A673 (cell line): Measurements from ENCODE around the gene SLC7A8.

Experiments
- CTCF ChIP-seq: fragments of 300-800, 200-600 bp; sonication (generic); conservative IDR thresholded peaks from 2 replicates; pipeline ENCODE4 v1.5.1; 2017; ENCODE audit warnings: low read depth, mild to moderate bottlenecking, antibody characterized with exemption, low read length, moderate library complexity, mixed read lengths
- EZH2 ChIP-seq: fragments of 200-600 bp; sonication (generic); IDR thresholded peaks from 2 replicates; pipeline ENCODE4 v1.6.1; 2017; ENCODE audit warnings: borderline replicate concordance, low read depth, mild to moderate bottlenecking, mixed read lengths, antibody characterized with exemption, low read length; ENCODE audit not compliant: poor library complexity, severe bottlenecking

- TF ChIP-seq EZH2 (no peak), CTCF (no peak)
Measured at GRCh38 chr14:23227566-23227965, 44.1 kb upstream of the SLC7A8 start.
